NCI-H146 treated with DMSO at 0.1 percent for 48 hours (cell line): ENCODE data around the gene ZNHIT2.
A peak's percentile ranks its signal among the peaks of the same experiment; 100 is the strongest.

Experiments
- DNase-seq: peaks from one replicate; lab custom pipeline; 2025; ENCODE audit not compliant: unreplicated experiment; lab: John Stamatoyannopoulos, UW

Gene ZNHIT2

GRCh38 chr11:65078786-65079342 lies 38.6 kb downstream of the ZNHIT2 start:
- no peak for DNase-seq

DNA sequence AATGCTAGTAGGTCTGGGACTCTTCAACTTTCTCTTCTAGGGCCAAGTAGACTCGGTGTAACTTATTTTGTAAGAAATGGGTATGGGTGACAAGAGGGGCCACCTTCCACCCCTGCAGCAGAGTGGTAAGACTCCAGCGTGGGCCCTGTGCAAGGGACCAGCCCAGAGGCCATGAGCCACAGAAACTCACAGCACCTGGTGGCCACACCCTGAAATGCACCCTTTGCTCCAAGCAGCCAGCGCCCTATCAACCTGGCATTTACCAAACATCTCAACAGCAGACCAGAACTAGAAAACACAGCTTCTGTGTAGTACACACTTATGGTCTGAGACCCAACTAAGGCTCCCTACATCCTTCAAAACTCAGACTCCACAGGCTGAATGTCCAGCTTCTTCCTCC lies 39.4 kb downstream of the ZNHIT2 start:
- no peak for DNase-seq

GRCh38 chr11:65077451-65077850 lies 40.0 kb downstream of the ZNHIT2 start:
- DNase-seq: no peak

- no peak for DNase-seq
These were observed 44.9 kb downstream of the ZNHIT2 start for GRCh38 chr11:65072631-65072966.

- DNase-seq: no peak
These were observed 45.4 kb downstream of the ZNHIT2 start for GRCh38 chr11:65071907-65072630.

GRCh38 chr11:65069217-65069616 lies 48.3 kb downstream of the ZNHIT2 start:
- no peak for DNase-seq

DNA sequence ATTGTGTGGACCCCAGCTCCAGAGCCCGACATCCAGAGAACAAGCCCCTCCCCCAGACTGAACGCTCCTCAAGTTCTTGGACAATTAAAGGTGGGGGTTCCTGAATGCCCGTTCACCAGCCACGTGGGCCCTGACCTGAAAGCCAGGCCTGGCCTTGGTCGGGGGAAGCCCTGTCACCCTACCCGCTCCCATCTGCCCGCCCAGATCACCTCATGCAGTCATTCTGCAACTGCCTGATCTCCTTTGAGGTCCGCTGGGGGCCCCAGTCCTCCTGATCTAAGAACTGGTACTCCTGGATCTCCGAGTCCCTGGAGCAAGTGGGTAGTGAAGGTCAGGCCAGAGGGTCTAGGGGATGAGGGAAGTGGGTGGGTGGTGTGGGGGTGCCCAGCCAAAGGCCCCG lies 50.1 kb downstream of the ZNHIT2 start:
- DNase-seq: no peak

DNA sequence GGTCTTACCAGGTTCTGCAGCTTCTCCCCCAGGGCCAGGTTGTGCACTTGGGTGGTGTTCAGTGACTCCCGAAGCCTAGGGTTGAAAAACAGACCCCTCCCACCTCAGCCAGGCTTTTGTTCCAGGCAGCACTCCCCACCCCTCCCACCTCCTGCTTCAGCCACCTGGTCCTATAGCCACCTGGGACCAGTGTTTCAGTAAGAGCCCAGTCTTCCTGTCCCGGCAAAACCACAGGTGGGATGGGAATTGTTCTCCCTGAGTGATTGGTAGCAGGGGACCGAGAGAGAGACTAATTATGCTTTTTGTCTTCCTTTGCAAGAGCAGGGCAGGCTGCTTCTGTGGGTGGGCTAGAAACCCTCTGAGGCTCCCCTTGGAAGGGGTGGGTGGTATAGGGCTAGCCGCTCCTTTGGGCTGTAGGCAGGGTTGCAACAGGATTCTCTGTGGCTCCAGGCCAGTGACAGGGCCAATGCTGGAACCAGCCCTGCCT lies 50.7 kb downstream of the ZNHIT2 start:
- DNase-seq: peak; percentile 88
